Heart right ventricle (tissue), 16 donors: Measurements from ENCODE around the gene CTNND2. TPM values are rescaled to one million over a fixed set of nuclear protein-coding genes. Genes with fewer than 3 reads are reported as not detected.
"Not testable (repeated sequence)": the region's sequence is repeated elsewhere in the genome, so short reads cannot be mapped to it uniquely, and the experiment has no call there.

Experiments used
- ATAC-seq, 8 donors: fragments of 200-7000 bp; cut with Tn5 transposase; one replicate each; pipeline ENCODE4 v1.9.1; 2020; ENCODE audit warnings: mild to moderate bottlenecking in 8 of 8, moderate library complexity in 8 of 8, moderate number of reproducible peaks in 1 of 8
- DNase-seq, 2 donors: peaks; one replicate each; pipeline ENCODE4 v3.0.0-alpha.2; 2020
- H3K27ac ChIP-seq, 10 donors: fragments of 200-600 bp; sonication (generic) in 2 of 10; one replicate each; pipeline versions ENCODE4 v1.5.0 to v1.8.0; 2020 to 2022; ENCODE audit warnings: mild to moderate bottlenecking in 3 of 10
- H3K27me3 ChIP-seq, 7 donors: fragments of 200-600 bp; one replicate each; pipeline ENCODE4 v1.8.0; 2021 to 2022; ENCODE audit warnings: mild to moderate bottlenecking in 2 of 7
- H3K36me3 ChIP-seq, 9 donors: fragments of 200-600 bp; sonication (generic) in 1 of 9; one replicate each; pipeline versions ENCODE4 v1.5.0 to v1.8.0; 2020 to 2022; ENCODE audit warnings: mild to moderate bottlenecking in 2 of 9
- H3K4me1 ChIP-seq, 9 donors: fragments of 200-600 bp; sonication (generic) in 1 of 9; one replicate each; pipeline versions ENCODE4 v1.5.0 to v1.8.0; 2020 to 2022; ENCODE audit warnings: mild to moderate bottlenecking in 4 of 9
- H3K4me3 ChIP-seq, 10 donors: fragments of 200-600 bp; sonication (generic) in 2 of 10; one replicate each; pipeline versions ENCODE4 v1.5.0 to v1.8.0; 2020 to 2022; ENCODE audit warnings: mild to moderate bottlenecking in 7 of 10, moderate library complexity in 2 of 10
- H3K9me3 ChIP-seq, 11 donors: fragments of 200-600 bp in 10 of 11; sonication (generic) in 2 of 11; one replicate each; pipeline versions ENCODE4 v1.5.0 to v1.8.0; 2013 to 2022; ENCODE audit warnings: mild to moderate bottlenecking in 2 of 11, control low read depth in 1 of 11, moderate library complexity in 1 of 11
- CTCF ChIP-seq, 9 donors: fragments of 200-600 bp; sonication (generic) in 2 of 9; IDR thresholded peaks; one replicate each; pipeline versions ENCODE4 v1.5.0 to v1.8.0; 2021 to 2022; ENCODE audit warnings: antibody characterized with exemption in 9 of 9, mild to moderate bottlenecking in 5 of 9, moderate library complexity in 1 of 9
- WGBS, 2 donors: extraction: QIAGEN DNeasy Blood & Tissue Kit; methylation state at CpG; one replicate each; pipeline ENCODE4 v1.1.7; 2013; ENCODE audit warnings: inconsistent platforms in 1 of 2; 5-methylcytosine and 5-hydroxymethylcytosine counted together
- intact Hi-C, 10 donors: fragments of 100-400 bp; cut with DNase I; formaldehyde crosslinking; loops; one replicate each; pipeline versions ENCODE4 v1.11.1 to v1.14.2; 2022
- polyA plus RNA-seq, 2 donors: library from polyadenylated mRNA; stranded (reverse); fragments of 200-250 nt; gene quantifications; one replicate each; pipeline ENCODE4 v1.2.3, GENCODE V29; 2013
- total RNA-seq, 10 donors: library from RNA; stranded (reverse); fragmentation: NEBNext Ultra II Directional in 3 of 10; extraction: Animal tissue kit (Norgen Biotek cat#: 25700) in 3 of 10; gene quantifications; one replicate each; pipeline versions ENCODE4 v1.2.1 to v1.2.4, GENCODE V29; 2021 to 2023
- donor health status: Arrhythmogenic right ventricular cardiomyopathy.
- donor health status: ischemic (EF 13 %, LVEDD 7.1; RV severe dilation, severe dysfunction).
- donor health status: healthy with polysubstance abuse.
- donor health status: DM: no; HTN: yes; CAD: no.
- donor health status: DM: no; HTN: no; CAD: no.
- donor health status: ischemic (EF 25% LVEDD 6.9; RV normal size, moderate dysfunction).
- donor health status: ischemic (EF 25% LVEDD 5.7; RV mildly dilated, moderate dysfunction).
- donor health status: healthy.
- donor health status: DM: yes; HTN: yes; CAD: no.
- donor health status: Ischemic cardiomyopathy.
- donor health status: ischemic (EF 35%, LVEDD 5.7; RV mildly dilated, moderate dysfunction).
- donor health status: nonischemic (EF 11% LVEDD 7.7; RV severe dilation, severe dysfunction).
- donor health status: DM: yes; HTN: yes; CAD: no.
- donor health status: PGD.
- donor health status: ischemic (EF 29% LVEDD 5.4; RV normal size, mild dysfunction).
- donor health status: nonischemic (EF 23%, LVEDD 6.1; RV moderate dilation, normal function).

The CTNND2 gene
- total and polyA plus RNA-seq, 12 donors: 1.1 to 29.6 (median 9.9) TPM

GRCh38 chr5:11622785-11623184 lies 281.5 kb downstream of the CTNND2 start:
- Histone ChIP-seq H3K27me3 (no peaks in the 10 kb centered on the region), H3K4me1 (no peaks in the 10 kb centered on the region), H3K9me3 (peaks cover 0 to 6% (median 0%) of the 10 kb centered on the region in 11 donors), H3K36me3 (no peaks in the 10 kb centered on the region), H3K27ac (no peak overlapping the region), H3K4me3 (no peak overlapping the region)
- intact Hi-C loops: loop anchor here in 3 of 10 donors (5.0 to 10.0 kb wide), 3 partner anchors 238 to 355 kb away; partner anchors contain the start of gene CTNND2 (in 1 of the 3)
- peak in 1 of 8 donors; percentile 57 for ATAC-seq
- no peak for TF ChIP-seq CTCF (IDR thresholded peaks at IDR 0.05)
- WGBS, 2 donors: 62 to 69% methylated on average over 4 of the region's 4 CpGs
- no peak for DNase-seq

GRCh38 chr5:11620172-11620571 lies 284.1 kb downstream of the CTNND2 start:
- Histone ChIP-seq H3K4me1 (peaks cover 0 to 12% (median 0%) of the 10 kb centered on the region in 9 donors), H3K36me3 (no peaks in the 10 kb centered on the region), H3K9me3 (peaks cover 0 to 6% (median 0%) of the 10 kb centered on the region in 11 donors), H3K27me3 (no peaks in the 10 kb centered on the region), H3K4me3 (no peak overlapping the region), H3K27ac (no peak overlapping the region)
- ATAC-seq (peak in 1 of 8 donors; percentile 23), DNase-seq (no peak)
- no peak for TF ChIP-seq CTCF (IDR thresholded peaks at IDR 0.05)
- intact Hi-C loops: loop anchor here in 3 of 10 donors (5.0 to 10.0 kb wide), 3 partner anchors 235 to 353 kb away; partner anchors contain the start of gene CTNND2 (in 1 of the 3)
- WGBS, 2 donors: 82 to 84% methylated on average over 3 of the region's 3 CpGs

DNA sequence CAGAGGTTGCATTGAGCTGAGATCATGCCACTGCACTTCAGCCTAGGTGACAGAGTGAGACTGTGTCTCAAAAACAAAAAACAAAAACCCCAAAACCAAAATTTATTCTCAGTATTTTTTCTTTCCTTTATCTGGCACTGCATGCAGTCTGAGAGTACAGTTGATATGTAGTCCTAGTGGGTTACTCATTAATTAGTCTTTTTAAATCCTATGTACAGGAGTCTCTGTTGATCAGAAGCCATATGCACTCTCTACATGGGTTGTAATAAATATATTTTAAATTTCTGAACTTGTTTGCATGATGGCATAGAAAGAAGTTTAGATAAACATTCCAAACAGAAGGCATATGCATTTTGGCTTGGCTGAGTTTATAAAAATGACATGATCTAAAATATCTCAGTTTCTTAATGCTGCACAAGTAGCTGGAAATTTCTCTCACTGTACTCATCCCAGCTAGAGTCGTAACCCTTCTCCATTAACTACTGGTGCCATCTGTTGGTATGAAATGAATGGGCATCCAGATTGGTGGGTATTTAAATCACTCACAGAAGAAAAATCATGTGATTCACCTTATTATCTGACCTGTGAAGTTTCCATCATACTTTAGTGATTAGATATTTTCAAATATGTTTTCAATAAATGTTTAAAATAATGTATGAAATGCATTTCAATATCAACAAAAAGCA lies 284.8 kb downstream of the CTNND2 start:
- Histone ChIP-seq H3K4me3 (no peak overlapping the region), H3K36me3 (no peaks in the 10 kb centered on the region), H3K27ac (no peak overlapping the region), H3K9me3 (peaks cover 0 to 6% (median 0%) of the 10 kb centered on the region in 11 donors), H3K27me3 (no peaks in the 10 kb centered on the region), H3K4me1 (peaks cover 0 to 12% (median 0%) of the 10 kb centered on the region in 9 donors)
- ATAC-seq (peak in 5 of 8 donors; percentile 46 to 82 (median 75)), DNase-seq (no peak)
- intact Hi-C loops: loop anchor here in 6 of 10 donors (5.0 to 10.0 kb wide), 6 partner anchors 235 to 355 kb away; partner anchors contain the start of gene CTNND2 (in 1 of the 6)
- peak in 7 of 9 donors; percentile 23 to 60 (median 47) for TF ChIP-seq CTCF (IDR thresholded peaks at IDR 0.05)
- WGBS, 2 donors: 20 to 30% methylated on average over 1 of the region's 1 CpG

- ATAC-seq (no peak), DNase-seq (no peak)
- no peaks in the 10 kb centered on the region for H3K27me3 ChIP-seq
- intact Hi-C loops: loop anchor here in 4 of 10 donors (5.0 to 10.0 kb wide), 4 partner anchors 332 to 352 kb away; no protein-coding TSS in a partner anchor
- no peaks in the 10 kb centered on the region for H3K36me3 ChIP-seq
- no peak overlapping the region for H3K4me3 ChIP-seq
- no peak for TF ChIP-seq CTCF (IDR thresholded peaks at IDR 0.05)
- no peaks in the 10 kb centered on the region for H3K9me3 ChIP-seq
- WGBS, 2 donors: 38 to 43% methylated on average over 2 of the region's 2 CpGs
- H3K4me1 ChIP-seq: peaks cover 0 to 12% (median 0%) of the 10 kb centered on the region in 9 donors
- peak overlapping the region in 1 of 10 donors; percentile 11 for H3K27ac ChIP-seq
Observed at GRCh38 chr5:11617080-11617479, 287.2 kb downstream of the CTNND2 start.

DNA sequence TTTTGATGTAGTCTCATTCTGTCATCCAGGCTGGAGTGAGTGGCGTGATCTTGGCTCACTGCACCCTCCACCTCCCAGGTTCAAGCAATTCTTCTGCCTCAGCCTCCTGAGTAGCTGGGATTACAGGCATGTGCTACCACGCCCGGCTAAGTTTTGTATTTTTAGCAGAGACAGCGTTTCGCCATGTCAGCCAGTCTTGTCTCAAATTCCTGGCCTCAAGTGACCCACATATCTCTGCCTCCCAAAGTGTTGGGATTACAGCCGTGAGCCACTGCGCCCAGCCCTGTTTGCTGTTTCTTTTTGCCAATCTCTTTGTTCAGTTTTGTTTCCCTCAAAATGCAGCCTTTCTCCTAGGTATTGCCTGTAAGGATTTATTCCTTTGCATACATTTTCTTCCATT lies 287.6 kb downstream of the CTNND2 start:
- ATAC-seq (peak; percentile 23 to 85 (median 70)), DNase-seq (peak; percentile 8 to 11)
- 27 to 35% methylated on average over 7 of the region's 7 CpGs for WGBS, 2 donors
- H3K9me3 ChIP-seq, H3K4me3 ChIP-seq, H3K27me3 ChIP-seq, H3K36me3 ChIP-seq: not testable (repeated sequence)
- Histone ChIP-seq H3K4me1 (peaks cover 0 to 12% (median 0%) of the 10 kb centered on the region in 9 donors), H3K27ac (peak overlapping the region in 1 of 10 donors; percentile 11)
- intact Hi-C loops: loop anchor here in 4 of 10 donors (5.0 to 10.0 kb wide), 4 partner anchors 332 to 352 kb away; no protein-coding TSS in a partner anchor
